PFSK-1 (cell line): ENCODE data around the gene LTV1.

ENCODE experiments used
- FOXP2 ChIP-seq: optimal IDR thresholded peaks from 2 replicates; pipeline ENCODE3; 2011; ENCODE audit warnings: borderline replicate concordance, control low read depth, inconsistent platforms; ENCODE audit not compliant: insufficient read depth; ENCODE audit errors: extremely low read length, extremely low read depth
- POLR2AphosphoS5 ChIP-seq: IDR thresholded peaks from 2 replicates; pipeline ENCODE4 v1.6.1; 2012; ENCODE audit warnings: low read depth, mild to moderate bottlenecking, control low read depth, low read length, moderate library complexity
- SIN3A ChIP-seq: IDR thresholded peaks from 2 replicates; pipeline ENCODE4 v1.6.1; 2012; ENCODE audit warnings: mild to moderate bottlenecking, low read length, moderate library complexity, borderline replicate concordance; ENCODE audit not compliant: insufficient read depth
- TAF1 ChIP-seq: IDR thresholded peaks from 2 replicates; pipeline ENCODE4 v1.6.1; 2012; ENCODE audit warnings: low read length, control low read depth, borderline replicate concordance; ENCODE audit not compliant: insufficient read depth
- TF ChIP-seq, protein P1 (sequence below), 2 experiments: IDR thresholded peaks; 2 replicates each; pipeline versions ENCODE4 v1.6.1 to v1.8.0; 2011 to 2012; ENCODE audit warnings: low read depth in 2 of 2, low read length in 2 of 2, control low read depth in 1 of 2, inconsistent platforms in 1 of 2, mild to moderate bottlenecking in 1 of 2, moderate library complexity in 1 of 2; ENCODE audit not compliant: insufficient read depth in 1 of 2

The LTV1 gene

DNA sequence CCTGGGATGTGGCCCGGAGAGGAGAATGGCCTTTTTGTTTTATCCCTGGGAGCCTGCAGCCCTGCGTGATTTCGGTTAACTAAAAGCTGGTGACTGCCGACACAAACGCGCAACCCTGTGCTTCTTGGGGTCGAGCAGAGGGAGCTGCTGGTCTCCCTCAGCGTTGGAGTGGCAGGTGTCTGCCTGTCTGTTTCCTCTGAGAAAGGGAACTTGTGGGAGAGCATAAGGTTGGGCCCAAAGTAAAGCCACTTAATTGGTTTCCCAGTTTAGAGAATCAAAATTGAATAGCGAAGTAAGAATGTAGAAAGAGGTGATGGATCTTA is 500 bp downstream of the LTV1 start:
- TF ChIP-seq FOXP2 (no peak), TAF1 (no peak), SIN3A (no peak), POLR2AphosphoS5 (no peak)
- TF ChIP-seq, protein P1, sequence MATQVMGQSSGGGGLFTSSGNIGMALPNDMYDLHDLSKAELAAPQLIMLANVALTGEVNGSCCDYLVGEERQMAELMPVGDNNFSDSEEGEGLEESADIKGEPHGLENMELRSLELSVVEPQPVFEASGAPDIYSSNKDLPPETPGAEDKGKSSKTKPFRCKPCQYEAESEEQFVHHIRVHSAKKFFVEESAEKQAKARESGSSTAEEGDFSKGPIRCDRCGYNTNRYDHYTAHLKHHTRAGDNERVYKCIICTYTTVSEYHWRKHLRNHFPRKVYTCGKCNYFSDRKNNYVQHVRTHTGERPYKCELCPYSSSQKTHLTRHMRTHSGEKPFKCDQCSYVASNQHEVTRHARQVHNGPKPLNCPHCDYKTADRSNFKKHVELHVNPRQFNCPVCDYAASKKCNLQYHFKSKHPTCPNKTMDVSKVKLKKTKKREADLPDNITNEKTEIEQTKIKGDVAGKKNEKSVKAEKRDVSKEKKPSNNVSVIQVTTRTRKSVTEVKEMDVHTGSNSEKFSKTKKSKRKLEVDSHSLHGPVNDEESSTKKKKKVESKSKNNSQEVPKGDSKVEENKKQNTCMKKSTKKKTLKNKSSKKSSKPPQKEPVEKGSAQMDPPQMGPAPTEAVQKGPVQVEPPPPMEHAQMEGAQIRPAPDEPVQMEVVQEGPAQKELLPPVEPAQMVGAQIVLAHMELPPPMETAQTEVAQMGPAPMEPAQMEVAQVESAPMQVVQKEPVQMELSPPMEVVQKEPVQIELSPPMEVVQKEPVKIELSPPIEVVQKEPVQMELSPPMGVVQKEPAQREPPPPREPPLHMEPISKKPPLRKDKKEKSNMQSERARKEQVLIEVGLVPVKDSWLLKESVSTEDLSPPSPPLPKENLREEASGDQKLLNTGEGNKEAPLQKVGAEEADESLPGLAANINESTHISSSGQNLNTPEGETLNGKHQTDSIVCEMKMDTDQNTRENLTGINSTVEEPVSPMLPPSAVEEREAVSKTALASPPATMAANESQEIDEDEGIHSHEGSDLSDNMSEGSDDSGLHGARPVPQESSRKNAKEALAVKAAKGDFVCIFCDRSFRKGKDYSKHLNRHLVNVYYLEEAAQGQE (IDR thresholded peaks at IDR 0.05; ENCODE audit: insufficient read depth in 1 of 2, low read depth in 2 of 2, low read length in 2 of 2), result no peak

DNA sequence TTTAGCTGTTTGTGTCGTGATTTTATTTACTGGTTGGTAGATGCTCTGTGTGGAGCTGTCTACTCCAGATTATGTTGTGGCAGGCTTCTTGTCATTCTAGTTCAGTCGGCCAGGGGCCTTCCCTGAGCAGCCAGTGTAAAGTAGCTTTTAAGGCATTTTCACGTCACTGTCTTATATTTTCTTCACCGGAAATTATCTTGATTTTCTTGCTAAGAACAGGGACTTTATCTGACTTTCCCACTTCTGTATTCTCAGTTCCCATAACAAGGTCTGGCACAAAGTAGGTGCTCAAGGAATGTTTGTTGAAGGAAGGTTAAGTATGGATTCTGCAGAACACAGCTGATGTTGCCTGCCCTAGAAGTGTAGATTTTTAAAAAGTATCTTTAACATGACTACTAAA is 868 bp downstream of the LTV1 start:
- TF ChIP-seq POLR2AphosphoS5 (no peak), TAF1 (no peak)
- TF ChIP-seq, protein P1 (IDR thresholded peaks at IDR 0.05; ENCODE audit: insufficient read depth in 1 of 2, low read depth in 2 of 2, low read length in 2 of 2), result no peak

DNA sequence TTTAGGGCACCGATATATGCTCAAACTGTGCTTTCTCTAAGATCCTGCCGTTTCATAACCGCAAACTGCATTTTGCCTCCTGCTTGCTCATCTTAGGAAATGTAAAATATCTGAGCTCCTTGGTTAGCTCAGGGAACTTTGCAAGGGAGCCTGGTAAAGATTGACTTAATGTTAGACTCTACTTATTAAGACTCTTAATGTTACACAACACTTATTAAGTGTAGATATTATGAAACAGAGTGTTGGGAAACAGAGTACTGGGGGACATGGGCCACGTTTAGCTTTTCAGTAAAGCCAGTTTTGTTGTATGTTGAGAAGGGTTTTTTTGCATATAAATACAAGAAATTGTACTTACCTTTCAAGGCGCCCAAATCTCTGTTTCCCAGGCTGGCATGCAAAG is 1.9 kb downstream of the LTV1 start:
- TF ChIP-seq, protein P1 (IDR thresholded peaks at IDR 0.05; ENCODE audit: insufficient read depth in 1 of 2, low read depth in 2 of 2, low read length in 2 of 2), result no peak
- TF ChIP-seq SIN3A (no peak), FOXP2 (no peak), TAF1 (no peak), POLR2AphosphoS5 (no peak)

DNA sequence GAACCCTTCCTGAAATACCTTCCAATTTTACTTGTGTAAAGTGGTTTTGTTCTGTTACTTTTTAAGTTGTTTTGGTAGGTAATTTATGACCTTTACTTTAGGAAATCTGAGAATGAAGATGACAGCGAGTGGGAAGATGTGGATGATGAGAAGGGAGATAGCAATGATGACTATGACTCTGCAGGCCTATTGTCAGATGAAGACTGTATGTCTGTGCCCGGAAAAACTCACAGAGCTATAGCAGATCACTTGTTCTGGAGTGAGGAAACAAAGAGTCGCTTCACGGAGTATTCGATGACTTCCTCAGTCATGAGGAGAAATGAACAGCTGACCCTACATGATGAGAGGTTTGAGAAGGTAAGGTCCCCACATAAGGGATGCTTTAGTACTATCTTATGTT is 14.5 kb downstream of the LTV1 start:
- TF ChIP-seq, protein P1 (IDR thresholded peaks at IDR 0.05; ENCODE audit: insufficient read depth in 1 of 2, low read depth in 2 of 2, low read length in 2 of 2), result no peak
- TF ChIP-seq FOXP2 (no peak), SIN3A (no peak), POLR2AphosphoS5 (no peak), TAF1 (no peak)

DNA sequence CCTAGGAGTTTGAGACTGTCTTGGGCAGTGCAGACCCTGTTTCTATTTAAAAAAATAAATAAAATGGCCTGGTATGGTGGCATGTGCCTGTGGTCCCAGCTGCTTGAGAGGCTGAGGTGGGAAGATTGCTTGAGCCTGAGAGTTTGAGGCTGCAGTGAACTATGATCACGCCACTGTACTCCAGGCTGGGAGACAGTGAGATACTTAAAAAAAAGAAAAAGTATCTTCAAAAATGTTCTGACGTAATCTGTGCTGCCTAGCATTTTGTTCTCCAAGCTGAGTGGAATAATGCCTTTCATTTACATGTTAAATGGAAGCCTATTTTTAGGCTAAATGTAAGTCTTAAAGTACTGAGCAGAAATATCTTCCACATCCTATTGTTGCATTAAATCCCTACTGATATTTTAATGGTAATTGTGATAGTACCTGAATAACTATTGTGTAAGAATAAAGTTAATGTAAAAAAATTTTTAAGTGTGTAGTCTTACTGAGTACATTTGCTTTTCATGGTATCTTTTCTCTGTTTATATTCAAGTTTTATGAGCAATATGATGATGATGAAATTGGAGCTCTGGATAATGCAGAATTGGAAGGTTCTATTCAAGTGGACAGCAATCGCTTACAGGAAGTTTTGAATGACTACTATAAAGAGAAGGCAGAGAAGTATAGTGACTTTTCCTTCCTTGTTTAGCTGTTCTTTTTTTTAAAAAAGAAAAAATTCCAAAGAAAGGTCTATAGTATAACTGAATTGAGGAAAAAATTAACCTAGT is 16.9 kb downstream of the LTV1 start:
- TF ChIP-seq, protein P1 (IDR thresholded peaks at IDR 0.05; ENCODE audit: insufficient read depth in 1 of 2, low read depth in 2 of 2, low read length in 2 of 2), result no peak
- TF ChIP-seq TAF1 (no peak), POLR2AphosphoS5 (no peak), FOXP2 (no peak), SIN3A (no peak)
